GM12872 (cell line): ENCODE measurements around the gene UBE2J2.

Source experiments
- TF ChIP-seq, protein P1 (sequence below): IDR thresholded peaks from 3 replicates; pipeline ENCODE4 v1.5.1; 2011; ENCODE audit warnings: low read depth, mild to moderate bottlenecking, low read length, moderate library complexity; ENCODE audit not compliant: insufficient read depth

UBE2J2 gene

DNA sequence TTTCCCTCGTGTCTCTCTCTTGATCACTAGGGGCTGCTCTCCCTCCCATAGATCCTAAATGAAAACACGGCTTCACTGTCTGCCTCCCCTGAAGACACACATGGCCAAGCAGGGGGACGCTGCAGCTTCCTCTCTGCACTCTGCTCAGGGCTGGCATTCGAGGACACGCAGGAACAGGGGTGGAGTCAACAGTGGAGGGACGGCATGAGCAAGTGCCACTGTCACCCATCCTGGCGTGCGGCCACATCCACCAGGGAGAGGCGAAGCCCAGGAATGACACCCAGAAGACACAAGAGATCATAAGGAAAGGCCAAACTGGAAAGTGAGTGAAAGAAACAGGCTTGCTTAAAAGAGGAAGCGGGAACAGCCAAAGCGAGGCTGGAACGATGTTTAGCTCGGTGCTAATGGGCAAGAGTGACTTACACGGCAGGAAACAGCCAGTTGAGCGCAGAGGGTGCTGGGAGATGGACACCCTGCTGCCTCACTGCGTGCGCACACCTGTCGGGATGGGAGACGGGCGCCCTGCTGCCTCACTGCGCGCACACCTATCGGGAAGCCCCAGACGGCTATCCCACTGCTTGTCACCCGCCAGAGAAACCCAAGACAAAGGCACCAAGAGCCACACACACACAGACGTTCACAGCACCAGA lies 13.6 kb downstream of the UBE2J2 start:
- TF ChIP-seq, protein P1, sequence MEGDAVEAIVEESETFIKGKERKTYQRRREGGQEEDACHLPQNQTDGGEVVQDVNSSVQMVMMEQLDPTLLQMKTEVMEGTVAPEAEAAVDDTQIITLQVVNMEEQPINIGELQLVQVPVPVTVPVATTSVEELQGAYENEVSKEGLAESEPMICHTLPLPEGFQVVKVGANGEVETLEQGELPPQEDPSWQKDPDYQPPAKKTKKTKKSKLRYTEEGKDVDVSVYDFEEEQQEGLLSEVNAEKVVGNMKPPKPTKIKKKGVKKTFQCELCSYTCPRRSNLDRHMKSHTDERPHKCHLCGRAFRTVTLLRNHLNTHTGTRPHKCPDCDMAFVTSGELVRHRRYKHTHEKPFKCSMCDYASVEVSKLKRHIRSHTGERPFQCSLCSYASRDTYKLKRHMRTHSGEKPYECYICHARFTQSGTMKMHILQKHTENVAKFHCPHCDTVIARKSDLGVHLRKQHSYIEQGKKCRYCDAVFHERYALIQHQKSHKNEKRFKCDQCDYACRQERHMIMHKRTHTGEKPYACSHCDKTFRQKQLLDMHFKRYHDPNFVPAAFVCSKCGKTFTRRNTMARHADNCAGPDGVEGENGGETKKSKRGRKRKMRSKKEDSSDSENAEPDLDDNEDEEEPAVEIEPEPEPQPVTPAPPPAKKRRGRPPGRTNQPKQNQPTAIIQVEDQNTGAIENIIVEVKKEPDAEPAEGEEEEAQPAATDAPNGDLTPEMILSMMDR = no peak

DNA sequence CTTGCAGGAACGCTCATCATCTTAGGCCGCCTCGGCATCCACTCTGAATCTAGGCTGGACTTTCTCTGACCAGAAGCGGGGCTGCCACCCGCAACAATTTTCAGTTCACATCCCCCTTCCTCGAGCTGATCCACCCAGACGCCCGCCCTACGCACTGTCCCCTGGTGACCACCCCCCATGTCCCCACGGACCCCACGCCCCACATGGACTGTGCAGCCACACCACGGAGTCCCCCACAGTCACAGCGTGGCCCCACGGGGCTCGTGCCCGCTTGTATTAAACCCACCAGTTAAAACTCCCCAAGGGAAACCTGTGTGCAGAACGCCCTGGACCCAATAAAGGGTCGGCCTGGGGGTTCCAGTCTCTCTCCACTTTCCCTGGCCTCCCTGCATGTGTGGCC lies 14.1 kb downstream of the UBE2J2 start:
- TF ChIP-seq, protein P1 = no peak

DNA sequence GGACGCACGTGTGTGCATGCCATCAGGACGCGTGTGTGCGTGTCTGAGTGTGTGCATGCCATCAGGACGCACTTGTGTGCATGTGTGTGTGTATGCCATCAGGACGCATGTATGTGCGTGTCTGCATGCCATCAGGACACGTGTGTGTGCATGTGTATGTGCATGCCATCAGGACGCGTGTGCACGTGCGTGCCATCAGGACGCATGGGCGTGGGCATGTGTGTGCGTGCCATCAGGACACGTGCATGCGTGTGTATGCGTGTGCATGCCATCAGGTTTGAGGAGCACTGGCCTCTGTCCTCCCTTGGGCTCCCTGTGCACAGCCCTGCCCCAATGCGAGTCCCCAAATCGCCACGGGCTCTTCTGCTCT lies 14.6 kb downstream of the UBE2J2 start:
- TF ChIP-seq, protein P1 = no peak

DNA sequence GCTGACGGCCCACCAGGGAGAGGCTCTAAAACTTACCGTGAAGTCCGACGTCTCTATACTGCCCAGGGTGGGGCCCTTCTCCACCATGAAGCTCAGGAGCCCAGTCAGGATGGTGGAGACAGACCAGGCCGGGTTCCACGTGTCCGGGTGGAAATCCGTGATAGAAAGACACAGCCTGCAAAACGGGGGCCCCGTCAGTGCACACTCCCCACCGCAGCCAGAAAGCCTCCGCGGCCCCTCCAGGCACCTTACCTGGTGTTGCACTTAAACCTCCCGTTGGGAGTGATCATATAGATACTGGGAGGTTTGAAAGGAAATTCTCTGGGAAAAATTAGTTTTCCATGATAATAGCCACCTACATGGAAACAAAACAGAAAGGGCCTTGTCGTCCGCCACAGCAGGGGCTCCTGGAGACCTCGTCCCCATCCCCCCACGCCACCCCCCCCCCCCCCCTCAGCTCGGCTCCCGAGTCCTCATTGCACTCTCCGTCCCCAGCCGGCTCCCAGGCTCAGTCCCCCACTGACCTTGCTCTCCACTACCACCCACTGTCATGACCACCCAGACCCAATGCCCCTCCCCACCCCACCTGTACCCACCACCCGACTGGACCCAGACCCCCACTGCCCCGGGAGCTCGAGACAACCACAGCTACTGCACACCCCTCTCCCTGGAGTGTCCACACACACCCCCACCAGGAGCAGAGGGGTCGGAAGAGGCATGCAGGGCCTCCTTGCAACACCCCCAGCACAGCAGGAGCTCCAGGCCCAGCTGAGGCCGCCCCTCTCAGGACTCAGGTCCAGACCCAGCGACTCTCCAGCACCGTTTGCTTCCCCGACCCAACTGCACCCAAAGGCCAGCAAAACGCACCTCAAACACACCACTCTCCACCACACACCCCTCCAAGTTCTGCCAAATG lies 16.4 kb downstream of the UBE2J2 start:
- TF ChIP-seq, protein P1 = no peak

DNA sequence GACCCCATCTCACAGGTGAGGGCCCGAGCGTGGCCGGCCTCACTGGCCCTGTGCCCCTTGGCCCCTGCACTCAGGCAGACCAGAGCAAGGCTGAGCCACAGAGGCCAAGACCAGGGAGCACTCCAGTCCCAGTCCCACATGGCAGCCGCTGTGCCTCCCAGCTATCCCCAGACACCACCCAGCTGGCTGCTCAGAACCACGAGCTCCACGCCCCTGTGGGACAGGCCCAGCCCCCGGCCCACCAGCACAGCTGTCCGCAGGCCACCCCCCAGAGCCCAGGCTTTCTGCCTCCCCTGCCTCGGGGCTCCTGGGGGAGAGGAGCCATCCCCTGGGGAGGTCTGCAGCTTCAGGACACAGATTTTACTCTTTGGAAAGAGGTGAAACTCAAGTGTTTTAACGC lies 18.0 kb downstream of the UBE2J2 start:
- TF ChIP-seq, protein P1 = no peak

DNA sequence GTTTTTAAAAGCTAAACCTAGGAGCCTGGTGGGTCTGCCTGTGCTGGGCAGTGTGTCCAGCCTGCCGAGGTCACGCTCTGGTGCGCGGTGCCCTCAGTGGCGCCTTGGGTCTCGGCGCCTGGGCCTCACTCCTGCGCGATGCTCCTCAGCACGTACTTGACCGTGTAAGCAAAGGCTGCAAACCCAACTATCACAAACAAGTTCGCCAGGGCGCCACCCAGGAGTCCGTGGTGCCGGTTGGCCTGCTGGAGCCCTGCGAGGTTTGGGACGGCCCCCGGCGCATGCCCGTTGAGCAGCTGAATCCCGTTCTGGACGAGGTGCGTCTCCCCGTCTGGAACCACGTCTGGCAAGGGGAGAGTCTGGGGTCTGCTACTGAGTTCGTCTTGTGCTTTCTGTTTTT lies 18.6 kb downstream of the UBE2J2 start:
- TF ChIP-seq, protein P1 = no peak

DNA sequence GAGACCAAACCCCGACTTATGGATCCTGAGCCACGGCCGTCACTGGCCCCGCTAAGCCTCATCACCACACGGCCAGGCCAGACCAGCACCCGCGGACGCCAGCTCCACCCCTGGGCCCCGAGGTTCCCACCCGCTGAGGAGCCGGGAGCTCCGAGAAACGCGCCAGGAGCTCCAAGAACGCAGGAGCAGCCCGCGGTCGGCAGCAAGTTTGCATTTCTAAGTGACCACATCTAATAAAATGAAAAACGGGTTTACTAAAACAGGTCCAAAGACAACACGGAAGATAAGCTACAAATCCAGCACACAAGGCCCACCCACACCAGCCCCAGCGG lies 19.0 kb downstream of the UBE2J2 start:
- TF ChIP-seq, protein P1 = no peak
